HG03066 (cell line): Measurements from ENCODE around the gene KCNMA1.

ENCODE experiments used
- ATAC-seq: cut with Tn5 transposase; IDR thresholded peaks from one replicate; pipeline ENCODE4 v1.9.1; 2021; ENCODE audit warnings: low read depth; ENCODE audit not compliant: unreplicated experiment

KCNMA1 gene

DNA sequence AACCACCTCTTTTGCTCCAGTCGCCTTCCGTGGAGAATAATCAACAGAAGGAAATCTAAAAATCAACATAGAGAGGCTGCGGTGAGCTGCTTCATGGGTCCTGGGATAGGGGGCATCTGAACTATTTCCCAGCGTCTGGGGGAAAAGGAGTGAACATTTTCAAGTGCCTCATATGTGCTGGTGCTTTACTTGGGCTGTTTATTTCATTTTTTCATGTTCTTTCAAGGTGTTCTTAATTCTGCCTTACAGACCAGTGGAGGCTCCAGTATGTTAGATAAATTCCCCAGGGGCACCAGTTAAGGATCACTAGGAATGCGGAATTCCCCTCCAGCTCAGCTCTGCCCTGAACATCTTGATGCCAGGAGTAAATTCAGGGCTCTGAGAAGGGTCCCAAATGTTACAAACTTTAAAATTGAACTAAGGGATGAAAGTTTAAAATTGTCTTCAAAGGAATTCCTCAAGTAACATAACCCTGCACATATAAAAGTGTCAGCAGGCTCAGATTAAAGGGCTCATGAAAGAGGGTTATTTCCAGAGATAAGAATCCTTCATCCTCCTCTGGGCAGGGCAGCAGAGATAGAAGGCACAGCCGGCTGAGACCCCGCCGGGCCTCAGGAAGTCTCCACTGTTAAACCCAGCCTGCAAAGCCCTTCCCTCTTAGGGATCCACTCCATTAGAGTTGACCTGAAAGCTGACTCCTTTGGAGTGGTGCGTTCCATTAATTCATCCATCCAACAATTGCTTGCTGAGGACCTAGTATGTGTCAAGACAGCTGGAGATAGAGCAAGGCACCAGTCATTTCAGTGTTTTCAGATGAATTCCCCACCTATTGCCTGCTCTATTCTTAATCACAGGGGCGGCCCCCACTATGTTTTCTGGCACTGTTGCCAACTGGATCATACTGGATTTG is 345.8 kb downstream of the KCNMA1 start:
- no peak for ATAC-seq

DNA sequence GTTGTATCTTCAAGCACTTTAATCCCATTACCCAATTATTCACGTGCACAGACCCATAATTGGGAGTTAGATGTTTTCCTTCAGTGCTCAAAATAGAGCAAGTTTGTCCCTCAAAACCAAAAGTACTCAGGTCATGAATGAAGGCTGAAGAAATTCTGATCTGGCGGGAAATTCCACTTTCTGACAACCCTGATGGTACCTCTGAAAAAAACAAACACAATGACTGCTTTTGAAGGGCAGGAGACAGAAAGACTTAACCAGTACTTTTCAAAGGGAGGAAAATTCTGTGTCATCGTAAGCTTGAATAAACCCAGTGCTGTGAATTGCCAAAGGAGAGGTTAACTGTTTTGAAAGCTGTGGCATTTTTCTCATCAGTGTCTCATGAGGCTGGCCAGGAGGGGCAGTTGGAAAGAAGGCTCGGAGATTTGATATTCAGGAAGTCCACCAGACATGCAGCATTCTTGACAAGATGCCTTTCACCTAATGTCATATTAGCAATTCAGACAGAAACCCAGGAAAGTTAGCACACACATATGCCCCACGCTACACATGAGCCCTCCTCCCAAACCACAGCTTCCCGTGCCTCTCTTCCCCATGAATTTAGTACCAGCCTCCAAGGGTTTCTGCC is 347.0 kb downstream of the KCNMA1 start:
- no peak for ATAC-seq

DNA sequence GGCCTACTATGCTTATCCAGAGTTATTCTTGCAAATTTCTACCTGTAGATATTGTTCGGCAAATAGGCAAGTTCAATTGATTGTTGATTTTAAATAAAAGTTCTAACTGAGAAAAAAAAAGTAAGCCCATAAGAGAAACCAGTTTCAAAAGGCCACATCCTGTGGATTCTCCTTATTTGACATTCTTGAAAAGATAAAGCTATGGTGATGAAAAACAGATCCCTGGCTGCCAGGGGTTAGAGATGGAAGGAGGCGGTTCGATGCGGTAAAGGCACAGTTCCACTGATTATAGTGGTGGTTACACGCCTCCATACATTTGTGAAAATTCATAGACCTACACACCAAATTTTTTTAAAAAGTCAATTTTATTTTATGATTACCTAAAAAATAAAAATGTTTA is 347.8 kb downstream of the KCNMA1 start:
- ATAC-seq = no peak

DNA sequence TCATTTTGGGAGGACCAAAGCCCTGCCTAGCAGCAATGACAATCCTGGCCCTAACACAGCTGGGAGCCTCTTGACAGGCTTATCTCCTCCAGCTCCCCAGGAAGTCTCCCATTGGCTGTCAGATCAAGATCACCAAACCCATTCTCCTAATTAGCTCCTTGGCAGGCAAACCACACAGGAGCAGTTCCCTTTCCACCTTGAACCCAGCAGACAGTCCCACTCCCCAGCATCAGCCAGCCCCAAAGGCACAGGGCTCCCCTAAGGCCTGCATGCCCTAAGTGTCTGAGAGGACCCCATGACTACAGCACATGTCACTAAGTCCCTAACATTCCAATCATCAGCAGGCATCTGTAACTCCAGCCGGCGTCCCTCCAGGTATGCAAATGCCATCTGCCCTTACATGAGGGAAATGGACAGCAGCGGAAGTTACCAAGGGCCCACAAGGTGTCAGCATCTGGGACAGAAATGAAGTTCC is 348.5 kb downstream of the KCNMA1 start:
- no peak for ATAC-seq

DNA sequence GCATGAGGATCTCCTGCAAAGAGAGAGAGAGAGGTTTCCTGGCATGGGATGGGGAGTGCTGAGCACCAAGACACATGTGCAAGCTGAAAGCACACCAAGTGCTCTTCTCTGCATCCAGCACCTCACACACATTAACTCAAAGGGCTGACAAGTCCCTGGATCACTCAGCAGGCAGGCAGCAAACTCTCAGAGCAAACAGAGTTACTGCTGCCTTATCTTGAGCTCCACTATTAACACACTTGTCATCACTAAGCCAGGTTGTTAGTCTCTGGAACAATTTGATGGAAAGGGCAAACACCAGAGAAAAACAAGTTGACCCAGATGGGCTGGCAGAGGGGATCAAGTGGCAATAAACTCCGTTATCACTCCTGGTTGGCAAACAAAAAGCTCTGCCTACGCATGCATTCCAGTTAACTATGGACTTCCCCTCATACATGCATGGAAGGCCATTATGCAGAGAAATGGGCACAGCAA is 349.9 kb downstream of the KCNMA1 start:
- ATAC-seq = no peak

DNA sequence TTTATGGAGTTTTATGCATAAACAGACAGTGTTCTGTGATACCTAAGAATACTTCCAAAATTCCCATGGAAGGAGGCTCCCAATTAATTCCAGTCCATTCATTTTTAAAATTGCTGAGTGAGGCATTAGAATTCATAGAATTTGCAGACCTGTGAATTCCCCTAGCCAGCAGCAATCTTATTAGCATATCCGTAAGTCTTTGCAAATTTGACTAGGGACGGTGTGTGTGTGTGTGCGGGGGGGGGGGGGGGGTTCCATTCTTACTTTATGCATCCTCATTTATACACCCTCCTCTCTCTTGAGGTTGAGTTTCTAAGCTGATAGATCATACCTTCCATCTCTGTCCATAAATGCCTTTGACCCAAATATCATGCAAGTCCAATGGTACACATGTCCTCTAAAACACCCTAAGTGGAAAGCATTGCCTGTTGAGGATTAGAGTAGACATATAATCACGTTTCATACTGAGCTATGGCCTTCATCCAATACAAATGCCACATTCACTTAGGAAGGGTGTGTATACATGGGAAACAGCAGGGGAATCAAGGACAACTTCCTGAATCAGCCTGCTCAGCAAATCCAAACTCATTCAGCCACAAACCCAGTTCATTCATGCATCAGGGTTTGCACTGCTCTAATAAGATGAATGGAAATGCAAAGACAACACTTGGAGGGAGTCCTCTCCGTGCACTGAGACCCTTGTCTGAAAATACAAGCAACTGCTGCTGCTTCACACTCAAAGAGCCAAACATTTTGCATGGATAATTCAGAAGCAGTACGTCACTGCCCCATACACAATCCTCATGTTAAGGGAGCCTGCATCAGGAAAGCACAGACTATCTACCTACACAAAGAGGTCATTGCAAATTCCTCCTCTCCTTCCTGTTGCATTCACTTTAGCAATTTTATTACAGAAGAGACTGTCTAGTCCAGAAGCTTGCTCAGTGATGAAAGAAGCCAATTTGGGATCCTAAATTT is 350.8 kb downstream of the KCNMA1 start:
- no peak for ATAC-seq

DNA sequence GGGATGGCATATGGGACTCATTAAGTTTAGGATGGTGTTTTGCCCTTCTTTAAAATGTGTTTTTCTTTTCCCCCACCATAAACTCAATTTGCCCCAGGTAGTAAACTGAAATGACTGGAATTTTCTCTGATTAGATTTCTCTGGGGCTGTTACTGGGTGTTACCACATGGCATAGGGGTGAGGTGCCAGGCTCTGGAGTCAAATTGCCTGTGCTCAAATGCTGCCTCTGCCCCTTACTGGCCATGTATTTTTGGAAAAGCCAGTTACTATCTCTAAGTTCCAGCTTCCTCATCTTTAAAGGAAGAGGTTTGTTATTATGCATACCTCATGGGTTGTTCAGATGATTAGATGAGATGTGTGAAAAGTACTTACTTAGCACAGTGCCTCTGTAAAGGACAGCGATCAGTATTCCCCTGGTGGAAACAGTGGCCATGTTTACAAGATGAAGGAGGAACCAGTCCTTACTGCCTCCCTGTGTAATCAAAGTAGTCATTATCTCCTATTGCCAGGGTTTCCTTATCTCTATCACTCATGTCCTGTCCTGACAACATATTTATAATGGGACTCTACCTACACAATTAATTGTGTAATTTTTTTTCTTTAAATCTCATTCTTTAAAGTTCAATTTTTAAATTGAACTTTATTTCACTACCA is 352.0 kb downstream of the KCNMA1 start:
- ATAC-seq = no peak

DNA sequence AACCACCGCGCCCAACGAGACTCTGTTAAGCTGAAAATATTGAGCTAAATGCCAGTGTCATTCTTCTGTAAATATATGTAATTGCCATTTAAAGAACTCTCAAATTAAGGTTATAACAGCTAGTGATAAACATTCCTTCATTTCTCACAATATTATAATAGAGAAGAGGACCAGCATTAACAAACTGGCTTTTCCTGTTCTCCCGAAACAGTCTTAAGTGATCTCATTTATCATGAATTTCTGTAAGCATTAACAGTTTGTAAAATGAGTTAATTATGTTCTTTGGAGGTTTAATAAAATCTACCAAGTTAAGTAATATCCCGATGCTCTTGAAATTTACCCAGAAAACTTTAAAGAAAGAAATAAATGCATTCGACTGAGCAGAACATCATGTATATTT is 352.8 kb downstream of the KCNMA1 start:
- no peak for ATAC-seq

DNA sequence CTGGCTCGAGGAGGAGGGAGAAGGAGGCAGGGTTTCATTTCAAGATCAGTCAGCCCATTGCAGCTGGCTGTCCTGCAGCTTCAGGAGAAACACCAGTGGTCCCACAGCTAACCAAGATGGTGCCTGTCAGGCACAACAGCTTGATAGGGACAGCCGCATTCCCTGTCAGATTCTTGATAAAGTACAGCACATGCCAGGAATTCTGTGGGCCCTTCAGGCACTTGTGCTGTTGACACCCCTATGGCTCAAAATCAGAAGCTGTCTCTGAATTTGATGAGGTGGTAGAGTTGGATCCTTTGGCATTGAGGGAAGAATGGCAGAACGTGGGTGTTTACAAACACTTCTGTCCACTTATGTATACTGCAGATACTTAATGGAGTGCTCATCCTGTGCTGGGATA is 354.3 kb downstream of the KCNMA1 start:
- no peak for ATAC-seq

DNA sequence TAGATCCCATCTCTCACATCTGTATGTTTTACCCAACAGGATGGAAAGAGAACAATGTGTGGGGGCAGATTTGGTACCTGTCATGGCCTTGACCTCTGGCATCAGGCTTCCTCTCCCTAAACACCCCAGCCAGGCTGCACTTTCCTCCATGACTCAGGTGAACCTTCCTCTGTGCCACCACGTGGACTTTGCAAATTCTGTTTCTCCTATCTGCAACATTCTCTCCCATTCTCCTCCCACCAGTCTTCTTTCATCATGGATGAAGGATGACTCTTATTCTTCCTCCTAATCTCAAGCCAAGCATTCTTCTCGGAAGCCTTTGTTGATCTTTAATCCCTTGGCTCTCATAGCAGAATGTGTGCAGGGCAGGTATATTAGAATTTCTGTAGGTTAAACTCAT is 355.4 kb downstream of the KCNMA1 start:
- ATAC-seq = no peak

DNA sequence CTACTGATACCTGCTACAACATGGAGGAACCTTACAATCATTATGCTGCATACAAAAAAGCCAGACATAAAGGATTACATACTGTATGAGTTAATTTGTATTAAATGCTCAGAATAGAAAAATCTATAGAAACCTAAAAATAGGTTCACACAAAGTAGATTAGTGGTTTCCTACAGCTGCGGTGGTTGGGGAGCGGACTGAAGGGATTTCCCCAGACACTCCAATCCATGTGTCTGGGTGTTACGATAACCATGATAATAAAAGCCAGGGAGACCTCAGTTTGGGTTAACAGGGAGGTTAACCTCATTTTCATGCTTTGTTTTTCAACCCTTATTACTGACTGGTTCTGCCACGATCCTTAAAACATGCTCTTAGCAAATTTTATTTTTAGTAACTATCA is 355.9 kb downstream of the KCNMA1 start:
- no peak for ATAC-seq

DNA sequence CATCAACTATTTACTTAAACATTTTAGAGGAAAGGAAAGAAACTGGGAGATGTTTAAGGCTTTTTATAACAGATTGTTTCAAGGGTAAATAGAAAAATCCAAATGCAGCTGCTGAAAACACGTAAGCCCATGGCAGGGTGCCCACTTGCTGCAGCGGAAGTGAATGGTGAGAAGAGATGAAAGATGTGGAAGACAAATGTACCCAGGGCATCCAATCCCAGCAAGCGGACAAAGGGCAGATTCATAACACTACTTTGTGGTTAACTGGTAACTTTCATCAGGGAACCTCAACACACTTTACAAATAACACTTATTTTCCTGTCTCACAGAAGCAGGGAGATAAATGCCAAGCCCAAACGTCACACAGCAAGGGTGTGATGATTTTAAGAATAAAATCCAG is 358.4 kb downstream of the KCNMA1 start:
- no peak for ATAC-seq

DNA sequence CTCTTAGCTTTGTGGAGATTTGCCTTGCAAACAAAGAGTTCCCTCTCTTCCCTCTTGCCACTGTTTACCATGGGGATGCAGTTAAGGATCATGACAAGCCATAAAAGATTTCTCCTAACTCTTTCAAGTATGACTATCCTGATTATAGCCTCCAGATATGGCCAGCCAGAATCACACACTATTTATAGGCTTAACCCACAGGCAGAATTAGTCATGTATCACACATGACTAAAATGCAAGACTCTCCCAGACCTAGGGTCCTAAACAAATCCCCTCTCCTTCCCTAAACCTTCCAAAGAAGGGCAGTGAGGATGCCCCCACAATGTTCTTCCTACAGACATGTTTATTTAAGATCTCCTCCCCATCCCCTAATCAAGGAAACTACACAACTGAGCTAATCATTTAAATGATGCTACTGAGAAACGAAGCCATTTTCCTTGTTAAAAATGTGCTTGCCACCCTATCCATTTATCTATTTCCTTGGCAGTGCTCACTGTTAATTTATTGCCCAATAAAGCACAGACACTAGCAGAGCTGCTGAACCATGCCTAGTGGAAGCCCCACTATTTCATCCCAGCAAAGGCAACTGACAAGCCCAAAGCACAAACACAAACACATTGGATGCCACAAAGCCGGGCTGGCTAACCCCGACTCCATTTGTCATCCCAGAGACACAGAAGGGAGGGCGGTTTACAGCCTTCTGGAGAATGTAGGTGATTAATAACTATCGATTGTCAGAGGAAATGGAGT is 363.4 kb downstream of the KCNMA1 start:
- no peak for ATAC-seq

DNA sequence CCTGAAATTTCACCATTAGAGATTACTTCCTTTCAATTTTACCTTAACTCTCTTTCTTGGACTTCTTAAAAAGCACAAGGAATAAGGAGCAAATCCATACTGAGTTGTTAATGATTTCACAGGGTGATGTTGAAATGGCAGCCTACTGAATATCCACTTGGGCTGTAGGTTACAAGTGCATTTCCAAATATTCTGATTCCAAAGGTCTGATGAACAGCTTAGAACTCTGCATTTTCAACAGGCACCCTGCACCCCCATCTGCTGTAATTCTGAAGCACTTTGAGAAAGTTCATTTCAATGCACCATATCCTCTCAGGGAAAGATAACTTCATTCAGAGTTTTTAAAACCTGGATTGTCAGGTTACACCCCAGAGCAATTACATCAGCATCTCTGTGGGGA is 368.4 kb downstream of the KCNMA1 start:
- no peak for ATAC-seq

DNA sequence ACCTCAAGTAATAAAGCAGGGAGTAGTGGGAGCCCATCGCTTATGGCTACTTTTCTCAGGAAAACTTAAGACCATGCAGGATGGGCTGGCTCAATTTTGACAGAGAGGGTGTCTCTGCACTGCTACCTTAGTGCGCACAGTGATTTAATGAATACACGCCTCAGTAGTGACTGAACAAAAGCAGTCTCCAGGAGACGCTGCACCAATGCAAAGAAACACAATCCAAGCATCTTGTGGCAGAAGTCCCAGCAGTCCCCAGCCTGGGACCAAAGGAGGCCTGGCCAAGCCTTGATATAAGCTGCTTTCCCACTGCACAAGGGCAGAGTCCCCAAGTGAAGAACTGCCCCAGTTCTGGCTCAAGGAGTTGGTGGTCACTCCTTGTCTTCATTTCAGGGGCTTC is 368.9 kb downstream of the KCNMA1 start:
- no peak for ATAC-seq

DNA sequence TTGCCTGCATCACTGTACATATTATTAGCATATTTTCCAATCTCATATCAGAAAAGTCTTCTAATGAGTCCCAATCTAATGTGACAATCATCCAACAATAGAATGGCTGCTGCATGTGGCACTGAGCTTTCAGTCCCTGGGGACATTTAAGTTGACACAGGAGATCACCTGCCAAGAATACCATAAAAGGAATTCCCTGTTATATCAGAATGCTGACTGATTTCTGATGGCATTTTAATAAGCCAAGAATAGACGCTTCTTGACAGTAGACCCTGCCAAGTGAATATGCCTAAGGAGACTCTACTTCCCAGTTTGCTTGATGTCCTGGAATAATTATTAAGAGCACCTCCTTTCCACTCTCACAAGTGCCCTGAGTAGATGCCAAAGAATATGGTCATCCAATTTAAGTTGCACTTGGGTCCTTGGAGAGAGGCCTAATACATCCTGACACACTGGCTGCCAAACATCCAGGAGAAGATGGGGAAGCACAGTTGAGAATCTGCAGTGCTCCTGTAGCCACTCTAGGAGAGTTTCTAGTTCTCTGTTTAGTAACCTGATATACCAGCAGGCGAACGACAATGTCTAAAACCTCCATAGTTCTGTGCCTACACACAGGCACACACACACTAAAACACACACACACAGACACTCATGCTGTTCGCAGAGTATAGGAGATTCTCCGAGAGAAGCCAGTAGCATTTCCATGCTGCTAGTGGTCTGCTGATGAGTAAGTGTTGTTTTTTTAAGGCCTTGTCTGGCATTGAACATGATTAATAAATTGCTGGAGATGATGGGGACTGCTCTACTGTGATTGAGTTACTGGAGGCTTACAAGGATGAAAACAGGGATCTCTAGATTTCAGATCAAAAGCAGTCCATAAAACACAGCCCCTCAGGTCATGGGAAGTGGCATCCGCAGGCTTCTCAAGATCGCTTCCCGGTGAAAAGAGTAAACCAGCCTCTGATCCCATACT is 369.6 kb downstream of the KCNMA1 start:
- no peak for ATAC-seq

DNA sequence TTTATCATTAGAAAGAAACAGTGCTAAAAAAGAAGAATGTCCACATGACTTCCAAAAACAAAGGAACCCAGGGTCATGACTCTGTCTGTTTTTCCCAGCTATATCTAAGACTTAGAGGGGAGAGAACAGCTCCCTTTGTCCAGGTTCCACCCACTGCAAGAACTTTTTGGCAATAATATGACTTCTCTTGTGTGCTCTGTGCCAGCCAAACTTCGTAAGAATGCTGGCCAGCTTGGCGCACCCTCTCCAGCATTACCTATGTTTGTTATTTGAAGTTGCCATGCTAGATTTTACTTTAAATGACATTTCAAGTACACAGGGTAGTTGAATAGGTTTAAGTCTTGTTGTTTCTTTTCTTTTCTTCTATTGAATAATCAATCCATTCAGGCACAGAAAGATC is 371.4 kb downstream of the KCNMA1 start:
- ATAC-seq = no peak

DNA sequence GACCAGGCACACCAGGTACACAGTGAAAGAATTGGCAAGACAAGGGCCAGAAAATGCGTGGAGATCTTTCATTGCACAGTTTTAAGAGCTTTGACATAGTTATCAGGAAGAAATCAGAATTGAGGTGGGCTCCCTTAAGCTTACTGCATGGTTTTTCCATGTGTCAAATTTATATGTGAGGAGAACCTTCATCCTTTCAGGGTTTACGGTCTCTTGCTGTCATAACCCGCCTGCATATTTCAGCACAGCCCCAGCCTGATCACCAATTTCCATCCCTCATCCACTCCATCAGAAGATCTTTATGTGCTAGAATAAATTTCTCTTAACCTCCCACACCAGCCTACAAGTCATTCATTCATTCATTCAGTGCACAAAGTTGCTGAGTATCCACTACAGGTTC is 373.1 kb downstream of the KCNMA1 start:
- ATAC-seq = no peak
